ENCODE results near the gene AP5B1.

AP5B1 gene

DNA sequence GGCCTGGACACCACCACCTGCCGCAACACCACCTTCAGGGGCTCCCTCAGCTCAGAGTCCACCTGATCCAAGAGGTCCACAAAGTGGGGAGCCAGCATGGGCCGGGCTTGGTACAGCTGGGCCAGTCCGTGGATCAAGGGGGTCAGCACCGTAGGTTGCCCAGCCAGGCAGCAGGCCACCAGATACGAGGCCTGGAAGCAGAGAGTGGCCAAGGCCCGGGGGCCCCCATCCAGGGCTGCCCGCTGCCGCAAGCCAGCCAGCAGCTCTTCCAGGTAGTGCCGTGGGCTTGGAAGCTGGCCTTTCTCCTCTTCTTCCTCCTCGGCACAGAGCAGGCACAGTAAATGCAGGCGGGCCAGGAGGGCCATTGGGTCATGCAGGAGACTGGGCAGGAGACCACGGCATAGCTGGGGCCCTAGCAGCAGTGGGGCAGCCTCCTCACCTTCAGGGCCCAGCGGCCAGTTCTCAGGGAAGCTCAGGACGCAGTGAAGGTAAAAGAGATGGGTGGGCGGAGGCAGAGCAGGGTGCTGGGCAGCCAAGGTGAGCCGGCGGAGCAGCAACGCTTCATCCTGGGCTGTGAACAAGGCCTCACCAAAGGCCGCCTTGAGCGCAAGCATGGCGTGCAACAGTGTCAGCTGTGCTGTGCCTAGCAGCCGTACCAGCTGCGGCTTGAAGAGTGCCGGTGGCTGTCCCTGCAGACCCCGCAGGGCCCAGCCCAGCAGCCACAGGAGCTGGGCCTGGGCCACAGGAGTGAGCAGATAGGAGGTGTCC is 1.7 kb downstream of the AP5B1 start:
- Histone ChIP-seq H3K27ac (ENCODE audit: low read depth, low read length, poor library complexity, severe bottlenecking) (no peak overlapping the region), H3K36me3 (ENCODE audit: insufficient read depth, low read length) (peaks cover 13% of the 10 kb centered on the region), H2AFZ (ENCODE audit: low read length) (no peak overlapping the region), H3K79me2 (ENCODE audit: insufficient read depth, low read length) (no peaks in the 10 kb centered on the region), H3K4me2 (ENCODE audit: low read length) (peak overlapping the region; percentile 82), H3K9ac (ENCODE audit: low read length) (no peak overlapping the region; the same call in 1 of the 2 replicates), H3K9me2 (ENCODE audit: low read depth, low read length) (no peaks in the 10 kb centered on the region), H3K4me3 (ENCODE audit: low read depth, low read length, poor library complexity, severe bottlenecking) (peak overlapping the region; percentile 84), H3F3A (ENCODE audit: insufficient read depth, low read length) (no peaks in the 10 kb centered on the region), H3K9me3 (ENCODE audit: low read length) (no peaks in the 10 kb centered on the region), H3K27me3 (ENCODE audit: insufficient read depth, low read length) (no peaks in the 10 kb centered on the region), H3K4me1 (ENCODE audit: insufficient read depth, low read length, severe bottlenecking) (peaks cover 6% of the 10 kb centered on the region), H4K20me1 (ENCODE audit: insufficient read depth, low read length) (no peaks in the 10 kb centered on the region)
- TF ChIP-seq, protein P1, sequence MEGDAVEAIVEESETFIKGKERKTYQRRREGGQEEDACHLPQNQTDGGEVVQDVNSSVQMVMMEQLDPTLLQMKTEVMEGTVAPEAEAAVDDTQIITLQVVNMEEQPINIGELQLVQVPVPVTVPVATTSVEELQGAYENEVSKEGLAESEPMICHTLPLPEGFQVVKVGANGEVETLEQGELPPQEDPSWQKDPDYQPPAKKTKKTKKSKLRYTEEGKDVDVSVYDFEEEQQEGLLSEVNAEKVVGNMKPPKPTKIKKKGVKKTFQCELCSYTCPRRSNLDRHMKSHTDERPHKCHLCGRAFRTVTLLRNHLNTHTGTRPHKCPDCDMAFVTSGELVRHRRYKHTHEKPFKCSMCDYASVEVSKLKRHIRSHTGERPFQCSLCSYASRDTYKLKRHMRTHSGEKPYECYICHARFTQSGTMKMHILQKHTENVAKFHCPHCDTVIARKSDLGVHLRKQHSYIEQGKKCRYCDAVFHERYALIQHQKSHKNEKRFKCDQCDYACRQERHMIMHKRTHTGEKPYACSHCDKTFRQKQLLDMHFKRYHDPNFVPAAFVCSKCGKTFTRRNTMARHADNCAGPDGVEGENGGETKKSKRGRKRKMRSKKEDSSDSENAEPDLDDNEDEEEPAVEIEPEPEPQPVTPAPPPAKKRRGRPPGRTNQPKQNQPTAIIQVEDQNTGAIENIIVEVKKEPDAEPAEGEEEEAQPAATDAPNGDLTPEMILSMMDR (IDR thresholded peaks at IDR 0.05; ENCODE audit: low read length) = no peak
- TF ChIP-seq EZH2 (IDR thresholded peaks at IDR 0.05; ENCODE audit: borderline replicate concordance, low read length) = no peak

DNA sequence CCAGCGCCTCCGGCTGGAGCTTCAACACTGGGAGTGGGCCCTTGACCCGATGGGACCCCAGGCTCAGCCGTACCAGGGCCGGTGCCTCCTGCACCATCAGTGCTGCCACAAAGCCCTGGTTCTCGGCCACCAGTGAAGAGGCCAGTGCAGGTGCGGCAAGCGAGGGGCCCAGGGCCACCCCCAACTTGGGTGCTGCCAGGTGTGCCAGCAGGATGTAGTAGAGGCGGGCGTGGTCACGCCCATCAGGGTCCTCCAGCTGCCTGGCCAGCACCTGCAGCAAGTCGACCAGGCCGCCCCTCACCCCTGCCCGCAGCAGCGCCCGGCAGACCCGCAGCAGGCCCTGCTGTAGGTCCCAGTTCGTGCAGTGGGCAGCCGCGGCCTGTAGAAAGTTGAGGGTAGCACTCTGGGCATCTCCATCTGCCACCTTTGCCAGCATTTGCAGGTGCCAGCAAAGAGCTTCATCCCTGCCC is 2.3 kb downstream of the AP5B1 start:
- Histone ChIP-seq H3K36me3 (ENCODE audit: insufficient read depth, low read length) (peaks cover 13% of the 10 kb centered on the region), H3K9me2 (ENCODE audit: low read depth, low read length) (no peaks in the 10 kb centered on the region), H3K4me2 (ENCODE audit: low read length) (no peak overlapping the region), H3K9ac (ENCODE audit: low read length) (no peak overlapping the region), H4K20me1 (ENCODE audit: insufficient read depth, low read length) (no peaks in the 10 kb centered on the region), H3K79me2 (ENCODE audit: insufficient read depth, low read length) (no peaks in the 10 kb centered on the region), H3K27ac (ENCODE audit: low read depth, low read length, poor library complexity, severe bottlenecking) (no peak overlapping the region), H3K4me3 (ENCODE audit: low read depth, low read length, poor library complexity, severe bottlenecking) (no peak overlapping the region), H3K4me1 (ENCODE audit: insufficient read depth, low read length, severe bottlenecking) (peaks cover 6% of the 10 kb centered on the region), H3F3A (ENCODE audit: insufficient read depth, low read length) (no peaks in the 10 kb centered on the region), H3K27me3 (ENCODE audit: insufficient read depth, low read length) (no peaks in the 10 kb centered on the region), H2AFZ (ENCODE audit: low read length) (no peak overlapping the region), H3K9me3 (ENCODE audit: low read length) (no peaks in the 10 kb centered on the region)
- TF ChIP-seq EZH2 (IDR thresholded peaks at IDR 0.05; ENCODE audit: borderline replicate concordance, low read length) = no peak
- TF ChIP-seq, protein P1 (IDR thresholded peaks at IDR 0.05; ENCODE audit: low read length) = no peak

DNA sequence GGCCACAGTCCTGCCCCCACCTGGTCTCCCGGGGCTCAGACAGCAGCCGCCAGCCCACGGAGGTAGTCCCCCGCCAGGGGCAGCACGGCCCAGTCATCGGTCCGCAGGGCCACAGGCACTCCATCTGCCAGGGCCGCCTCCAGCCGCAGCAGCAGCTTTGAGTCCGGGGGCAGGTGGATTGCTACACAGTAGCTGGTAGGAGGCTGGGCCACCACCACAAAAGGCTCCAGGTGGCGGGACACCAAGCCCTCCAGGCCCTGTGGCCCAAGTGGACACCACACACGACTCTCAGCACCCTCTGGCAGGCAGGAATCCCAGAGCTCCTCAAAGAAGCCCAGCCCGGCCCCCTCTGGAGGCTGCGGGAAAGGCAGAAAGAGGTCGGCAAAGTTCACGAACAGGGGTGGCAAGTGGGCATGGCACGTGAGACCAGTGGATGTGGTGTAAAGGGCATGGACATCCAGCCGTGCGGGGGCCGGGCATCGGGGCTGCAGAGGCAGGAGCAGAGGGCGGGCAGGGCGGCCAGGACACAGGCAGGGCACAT is 2.9 kb downstream of the AP5B1 start:
- H3F3A ChIP-seq (ENCODE audit: insufficient read depth, low read length) = no peaks in the 10 kb centered on the region
- no peaks in the 10 kb centered on the region for H3K9me2 ChIP-seq (ENCODE audit: low read depth, low read length)
- no peak overlapping the region for H3K9ac ChIP-seq (ENCODE audit: low read length)
- no peaks in the 10 kb centered on the region for H4K20me1 ChIP-seq (ENCODE audit: insufficient read depth, low read length)
- TF ChIP-seq EZH2 (IDR thresholded peaks at IDR 0.05; ENCODE audit: borderline replicate concordance, low read length) = no peak
- TF ChIP-seq, protein P1 (IDR thresholded peaks at IDR 0.05; ENCODE audit: low read length) = no peak
- peaks cover 13% of the 10 kb centered on the region for H3K36me3 ChIP-seq (ENCODE audit: insufficient read depth, low read length)
- no peak overlapping the region for H3K27ac ChIP-seq (ENCODE audit: low read depth, low read length, poor library complexity, severe bottlenecking)
- peaks cover 6% of the 10 kb centered on the region for H3K4me1 ChIP-seq (ENCODE audit: insufficient read depth, low read length, severe bottlenecking)
- H3K4me3 ChIP-seq (ENCODE audit: low read depth, low read length, poor library complexity, severe bottlenecking) = no peak overlapping the region
- no peak overlapping the region for H2AFZ ChIP-seq (ENCODE audit: low read length)
- H3K9me3 ChIP-seq (ENCODE audit: low read length) = no peaks in the 10 kb centered on the region
- no peaks in the 10 kb centered on the region for H3K79me2 ChIP-seq (ENCODE audit: insufficient read depth, low read length)
- H3K27me3 ChIP-seq (ENCODE audit: insufficient read depth, low read length) = no peaks in the 10 kb centered on the region
- H3K4me2 ChIP-seq (ENCODE audit: low read length) = no peak overlapping the region

All from OCI-LY1 (cell line).